GM18517 (cell line): ENCODE results near the gene FAM47C.
"Not testable (repeated sequence)": the region's sequence is repeated elsewhere in the genome, so short reads cannot be mapped to it uniquely, and the experiment has no call there.

Experiments used
- ATAC-seq: cut with Tn5 transposase; IDR thresholded peaks from one replicate; pipeline ENCODE4 v1.9.1; 2021; ENCODE audit warnings: mild to moderate bottlenecking, moderate library complexity; ENCODE audit not compliant: unreplicated experiment

Gene FAM47C

DNA sequence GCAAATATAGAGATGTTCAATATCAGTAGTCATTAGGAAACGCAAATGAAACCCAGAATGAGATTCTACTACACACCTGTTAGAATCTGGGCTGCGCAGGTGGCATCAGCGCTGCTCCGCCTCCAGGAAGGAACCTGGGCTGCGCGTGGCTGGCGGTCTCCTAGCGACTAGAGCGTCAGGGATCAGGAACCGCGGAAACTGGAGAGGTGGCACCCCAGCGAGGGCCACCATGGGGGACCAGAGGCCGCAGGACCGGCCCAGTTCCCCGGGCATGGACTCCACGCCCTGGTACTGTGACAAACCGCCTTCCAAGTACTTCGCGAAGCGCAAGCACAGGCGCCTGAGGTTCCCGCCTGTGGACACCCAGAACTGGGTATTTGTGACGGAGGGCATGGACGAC, at the start of gene FAM47C:
Gene FAM47C, plus strand, starts transcription at position 185 of the 400 bp plus-strand sequence. Its CDS starts 45 bp downstream, at position 230.
- not testable (repeated sequence) for ATAC-seq

DNA sequence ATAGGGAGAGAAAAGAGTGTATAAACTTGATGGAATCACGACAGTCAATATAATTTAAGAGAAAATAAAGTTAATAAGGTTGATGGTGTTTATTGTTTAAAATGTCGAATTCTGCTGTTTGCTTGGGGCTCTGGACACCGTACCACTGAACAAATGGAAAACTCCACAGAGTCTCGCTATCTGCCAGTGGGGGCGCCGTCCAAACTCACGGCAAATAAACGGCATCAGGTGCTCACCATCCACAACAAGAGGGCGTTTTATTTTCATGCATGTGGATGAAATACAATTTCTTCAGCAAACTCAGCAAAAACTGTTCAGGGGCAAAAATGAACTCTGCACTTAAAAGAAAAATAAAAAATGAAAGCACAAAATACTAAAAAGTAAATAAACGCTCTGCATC, 46.6 kb upstream of the FAM47C start:
- no peak for ATAC-seq

DNA sequence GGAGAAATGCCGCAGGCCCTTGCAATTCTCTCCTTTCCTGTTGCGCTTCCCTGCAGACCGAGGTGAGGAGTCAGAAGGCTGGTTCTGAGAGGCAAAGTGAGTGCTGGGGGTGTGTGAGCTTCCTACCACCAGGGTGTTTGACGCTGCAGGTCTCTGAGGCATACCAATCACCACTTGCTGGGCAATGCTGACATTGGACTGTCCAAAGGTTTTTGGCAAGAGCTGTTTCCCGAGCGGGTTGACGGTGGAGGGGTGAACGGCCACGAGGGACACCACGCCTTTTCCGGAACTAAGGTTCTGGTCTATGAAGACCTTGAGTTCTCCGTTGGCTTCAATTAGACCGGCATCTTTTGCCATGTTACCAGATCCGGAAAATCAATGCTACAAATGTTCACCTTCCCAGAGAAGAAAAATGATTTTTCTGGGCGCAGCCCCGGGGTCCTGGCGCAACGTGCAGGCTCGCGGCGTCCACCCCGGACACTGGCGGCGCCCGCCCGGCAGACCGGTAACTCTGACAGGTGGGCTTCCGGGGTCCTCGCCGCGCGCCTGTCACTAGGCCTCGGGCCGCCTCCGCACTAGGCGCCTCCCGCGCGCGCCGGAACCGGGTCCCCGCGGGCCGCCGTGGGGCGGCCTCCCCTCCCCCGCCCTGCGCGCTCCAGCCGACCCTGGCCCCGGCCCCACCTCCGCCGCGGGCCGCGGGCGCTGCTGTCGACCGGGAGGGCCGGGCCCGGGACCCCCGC, 44.9 kb upstream of the FAM47C start:
- ATAC-seq, result no peak

DNA sequence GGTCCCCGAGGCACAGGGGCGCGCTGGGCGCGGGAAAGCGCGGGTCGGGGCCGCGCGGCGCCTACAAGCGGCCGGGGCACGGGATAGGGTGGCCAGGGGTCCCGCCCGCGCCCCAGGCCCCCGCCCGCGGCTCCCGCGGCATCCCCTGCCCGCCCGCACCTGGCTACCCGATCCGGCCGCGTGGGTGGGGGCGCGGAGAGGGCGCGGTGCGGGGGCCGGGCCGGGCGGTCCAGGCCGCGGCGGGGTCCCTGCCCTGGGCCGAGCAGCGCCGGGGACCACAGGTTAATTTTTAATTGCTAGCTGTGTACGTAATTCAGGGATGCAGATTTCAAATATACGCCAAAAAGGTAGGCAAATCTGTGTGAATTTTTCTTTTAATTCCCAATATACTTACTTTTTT, 44.3 kb upstream of the FAM47C start:
- no peak for ATAC-seq

DNA sequence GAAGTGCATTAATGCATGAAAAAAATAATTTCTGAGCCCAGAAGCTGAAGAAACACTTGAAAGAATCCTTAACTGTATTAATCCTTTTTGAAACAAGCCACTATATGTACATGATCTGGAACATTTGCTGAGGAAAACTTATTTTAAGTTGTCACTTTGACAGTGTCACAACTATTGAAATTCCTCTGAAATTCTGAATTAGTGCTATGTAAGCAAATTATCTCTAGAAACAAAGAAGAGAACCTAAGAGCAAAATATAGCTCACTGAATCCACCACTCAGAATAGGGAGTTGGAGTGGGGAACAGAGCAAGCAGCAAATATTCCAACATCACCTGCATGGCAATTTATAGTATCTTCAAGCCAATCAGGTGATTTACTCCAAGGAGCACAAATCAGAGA, 34.6 kb upstream of the FAM47C start:
- ATAC-seq, result no peak

DNA sequence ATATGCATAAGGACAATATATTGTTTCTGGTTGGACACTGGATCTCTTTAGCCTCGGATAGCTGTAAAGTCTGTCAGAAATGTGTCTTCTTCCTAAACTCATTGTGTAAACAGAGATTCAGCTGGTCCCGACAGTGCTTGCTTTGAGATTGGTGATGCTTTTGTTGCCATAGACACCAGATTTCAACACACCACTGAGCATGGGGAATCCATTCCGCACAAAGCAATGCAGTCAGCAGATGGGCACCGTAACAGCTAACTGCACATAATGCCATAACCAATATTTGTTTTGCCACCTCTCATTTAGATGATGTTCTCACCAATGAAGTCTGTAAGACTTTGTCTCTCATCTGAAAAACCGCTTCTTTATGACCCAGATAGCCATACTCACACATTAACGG, 33.3 kb upstream of the FAM47C start:
- no peak for ATAC-seq

DNA sequence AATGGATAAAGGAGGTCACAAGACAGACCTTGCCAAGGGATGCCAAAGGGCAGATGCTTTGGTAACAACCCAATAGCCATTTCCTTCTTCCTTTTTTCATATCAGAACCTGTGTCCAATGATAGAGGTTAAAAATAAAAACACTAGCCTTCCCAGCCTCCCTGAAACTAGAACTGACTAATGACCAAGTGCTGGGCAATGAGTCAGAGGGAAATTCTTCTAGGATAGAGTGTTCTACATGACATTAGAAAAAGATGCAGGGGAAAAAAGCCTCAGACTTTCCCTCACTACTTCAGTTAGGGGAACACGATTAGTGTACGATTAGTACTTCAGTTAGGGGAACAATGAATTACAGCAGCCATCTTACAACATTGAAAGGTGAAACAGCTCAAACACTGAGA, 29.3 kb upstream of the FAM47C start:
- no peak for ATAC-seq

DNA sequence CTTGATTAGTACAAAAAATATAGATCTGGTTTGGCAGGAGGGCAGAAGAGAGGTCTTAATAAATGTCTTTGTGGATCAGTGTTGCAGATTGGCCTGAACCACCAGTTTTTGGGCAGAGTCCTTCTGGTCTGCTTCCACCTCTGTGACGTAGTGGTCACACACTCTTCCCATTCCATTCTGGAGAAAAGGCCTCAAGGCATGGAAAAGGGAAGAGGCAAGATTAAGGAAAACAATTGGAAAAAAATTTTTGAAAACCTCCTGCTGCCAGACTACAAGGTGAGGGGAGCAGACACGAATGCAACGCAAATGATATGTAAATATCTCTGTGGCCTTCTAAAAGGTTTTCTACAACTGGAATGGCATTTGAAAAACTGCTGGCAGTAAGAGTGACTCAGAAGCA, 24.3 kb upstream of the FAM47C start:
- ATAC-seq, result no peak

DNA sequence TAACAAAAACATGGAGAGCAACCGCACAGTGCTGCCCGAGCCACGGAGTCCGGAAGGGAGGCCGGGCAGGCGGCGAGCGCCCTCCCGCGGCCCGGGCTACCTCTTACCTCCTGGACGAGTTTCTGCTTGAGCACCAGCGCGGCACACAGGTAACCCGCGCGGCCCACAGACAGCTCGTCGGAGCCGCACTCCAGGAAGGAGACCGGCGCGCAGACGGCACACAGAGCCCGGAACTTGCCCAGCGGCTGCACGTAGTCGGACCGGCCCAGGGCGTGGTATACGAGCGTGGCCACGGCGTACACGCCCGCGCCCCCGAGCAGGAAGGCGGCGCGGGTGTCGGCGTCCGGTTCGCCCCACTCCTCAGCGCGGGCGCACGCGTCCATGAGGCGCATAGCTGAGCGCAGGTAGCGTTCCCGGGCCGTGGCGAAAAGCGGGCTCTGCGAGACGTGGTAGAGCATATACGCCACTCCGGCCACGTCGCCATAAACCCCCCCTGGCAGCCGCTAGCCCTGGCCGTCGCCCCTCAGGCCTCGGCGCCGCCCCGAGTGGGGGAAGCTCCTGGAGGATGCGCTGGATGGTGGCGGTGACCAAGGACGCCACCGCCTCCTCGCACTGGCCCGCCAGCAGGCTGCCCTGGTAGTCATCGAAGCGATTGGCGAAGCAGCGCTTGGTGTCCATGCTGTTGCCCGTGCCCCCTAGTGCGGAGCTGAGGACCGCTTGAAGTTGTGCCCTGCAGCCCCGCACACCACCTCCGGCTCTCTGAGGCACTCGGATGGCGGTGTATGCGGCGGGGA, 22.6 kb upstream of the FAM47C start:
- not testable (repeated sequence) for ATAC-seq

DNA sequence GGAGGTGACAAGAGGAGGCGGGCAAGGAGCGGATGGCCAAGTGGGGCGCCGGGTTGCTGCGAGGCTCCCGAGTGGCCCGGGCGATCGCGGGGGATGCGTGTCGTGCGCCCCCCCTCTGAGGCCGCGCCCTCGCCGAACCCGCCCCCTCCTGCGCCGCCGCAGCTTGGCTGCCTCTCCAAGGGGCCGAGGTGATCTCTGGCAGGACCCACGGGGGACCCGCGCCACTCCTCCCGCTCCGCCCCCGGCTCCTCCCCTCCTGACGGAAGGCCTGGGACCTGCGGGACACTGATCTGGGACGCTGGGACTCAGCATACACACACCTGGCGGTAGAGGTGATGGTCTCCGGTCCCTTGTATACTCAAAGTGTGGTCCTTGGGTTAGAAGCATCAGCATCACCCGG, 21.9 kb upstream of the FAM47C start:
- ATAC-seq, result no peak

DNA sequence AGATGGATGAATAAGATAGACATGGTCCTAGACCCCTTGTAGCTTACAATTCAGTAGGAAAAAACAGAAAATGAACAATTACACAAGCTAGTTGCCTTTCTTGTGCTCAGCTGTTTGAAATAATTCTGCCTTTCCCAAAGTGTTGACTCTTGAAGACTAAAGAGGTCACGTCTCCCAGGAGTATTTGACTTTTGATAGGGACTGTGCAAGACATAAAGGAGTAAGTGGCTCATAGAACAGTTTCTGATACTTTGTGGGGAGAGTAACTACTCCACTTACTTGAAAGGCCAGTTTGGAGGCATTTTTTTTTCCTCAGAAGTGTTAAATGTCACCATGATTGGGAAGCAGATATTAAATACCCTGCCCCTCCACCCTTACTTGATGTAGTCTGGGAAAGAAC, 21.0 kb upstream of the FAM47C start:
- ATAC-seq, result not testable (repeated sequence)

DNA sequence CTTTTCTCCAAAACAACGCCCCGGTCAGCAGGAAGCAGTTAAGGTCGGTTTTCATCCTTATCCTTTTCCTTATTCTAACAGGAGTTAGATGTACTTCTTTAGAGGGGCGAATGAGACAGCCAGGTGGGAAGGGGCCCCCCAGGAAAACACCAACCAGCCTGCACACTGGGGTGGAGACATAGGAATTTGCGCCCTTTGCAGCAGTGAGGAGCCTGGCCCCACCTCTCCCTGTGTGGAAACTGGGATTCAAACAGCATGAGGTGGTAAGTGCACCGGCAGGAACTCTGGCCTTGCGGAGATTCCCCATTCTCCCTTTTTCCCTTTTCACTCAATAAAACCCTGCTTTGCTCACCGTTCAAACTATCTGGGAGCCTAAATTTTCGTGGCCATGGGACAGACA, 8.0 kb upstream of the FAM47C start:
- ATAC-seq, result no peak

DNA sequence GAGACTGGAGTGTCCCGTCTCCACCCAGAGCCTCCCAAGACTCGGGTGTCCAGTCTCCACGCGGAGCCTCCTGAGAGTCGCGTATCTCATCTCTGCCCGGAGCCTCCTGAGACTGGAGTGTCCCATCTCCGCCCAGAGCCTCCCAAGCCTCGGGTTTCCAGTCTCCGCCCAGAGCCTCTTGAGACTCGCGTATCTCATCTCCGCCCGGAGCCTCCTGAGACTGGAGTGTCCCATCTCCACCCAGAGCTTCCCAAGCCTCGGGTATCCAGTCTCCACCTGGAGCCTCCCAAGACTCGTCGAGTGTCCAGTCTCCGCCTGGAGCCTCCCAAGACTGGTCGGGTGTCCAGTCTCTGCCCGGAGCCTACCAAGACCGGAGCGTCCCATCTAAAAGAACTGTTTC, 2.3 kb downstream of the FAM47C start:
- ATAC-seq, result no peak

DNA sequence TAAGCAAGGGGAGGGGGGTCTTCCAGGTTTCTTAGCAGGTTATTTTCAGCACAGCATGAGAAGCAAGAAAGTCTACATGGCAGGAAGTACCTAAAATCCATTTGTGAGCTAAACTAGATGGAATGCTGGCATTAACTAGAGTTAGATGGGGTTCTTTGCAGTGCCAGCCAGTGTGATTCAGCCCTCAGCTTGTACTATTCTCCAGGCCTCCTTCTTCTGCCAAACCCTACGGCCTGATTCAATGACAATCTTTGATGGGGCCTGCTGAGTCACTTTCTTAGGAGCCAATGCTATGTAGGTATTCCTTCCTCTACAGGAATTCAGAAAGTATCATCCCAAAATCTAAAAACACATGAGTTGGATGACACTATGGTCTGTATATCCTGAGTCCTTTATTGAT, 26.1 kb downstream of the FAM47C start:
- ATAC-seq, result not testable (repeated sequence)

DNA sequence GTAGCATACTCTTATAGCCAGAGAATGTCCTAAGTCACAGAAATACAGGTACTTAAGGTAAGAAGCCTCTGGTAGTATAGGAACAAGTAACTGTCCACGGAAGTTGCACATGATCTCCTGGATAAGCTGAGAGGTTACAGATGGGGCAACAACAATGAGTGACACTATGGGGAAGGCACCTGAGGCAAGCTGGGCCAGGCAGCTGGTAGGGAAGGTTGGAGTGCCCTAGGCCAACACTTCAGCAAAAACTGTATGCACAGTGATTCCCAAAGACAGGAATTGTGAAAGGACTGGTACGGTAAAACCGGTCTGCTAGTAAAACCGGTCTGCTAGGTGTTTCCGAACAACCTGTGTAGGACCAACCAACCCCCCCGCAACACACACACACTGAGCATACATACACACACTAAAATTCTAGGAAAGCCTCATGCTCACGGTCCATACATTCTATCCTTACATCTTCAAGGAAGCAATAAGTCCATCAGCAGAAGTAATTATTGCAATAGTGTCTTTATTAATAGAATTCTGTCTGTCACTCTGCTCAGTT, 28.6 kb downstream of the FAM47C start:
- not testable (repeated sequence) for ATAC-seq

DNA sequence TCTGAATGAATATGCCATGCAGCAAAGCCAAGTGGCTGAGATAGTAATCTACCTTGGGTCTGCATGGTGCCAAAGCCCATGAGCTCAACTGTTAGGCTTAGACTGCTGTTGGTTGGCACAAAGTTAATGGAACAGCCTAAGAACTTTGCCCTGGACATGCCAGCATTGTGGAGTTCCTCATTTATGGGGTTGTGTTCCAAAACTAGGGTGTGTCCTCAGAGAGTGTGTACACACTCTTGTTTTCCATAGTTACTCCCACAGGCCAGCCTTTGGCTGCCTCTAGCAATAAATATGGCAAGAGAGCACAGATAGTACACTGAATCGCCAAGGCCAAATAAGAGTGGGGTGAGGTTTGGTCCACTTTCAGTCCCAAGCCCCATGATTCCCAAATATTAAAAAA, 30.6 kb downstream of the FAM47C start:
- not testable (repeated sequence) for ATAC-seq

DNA sequence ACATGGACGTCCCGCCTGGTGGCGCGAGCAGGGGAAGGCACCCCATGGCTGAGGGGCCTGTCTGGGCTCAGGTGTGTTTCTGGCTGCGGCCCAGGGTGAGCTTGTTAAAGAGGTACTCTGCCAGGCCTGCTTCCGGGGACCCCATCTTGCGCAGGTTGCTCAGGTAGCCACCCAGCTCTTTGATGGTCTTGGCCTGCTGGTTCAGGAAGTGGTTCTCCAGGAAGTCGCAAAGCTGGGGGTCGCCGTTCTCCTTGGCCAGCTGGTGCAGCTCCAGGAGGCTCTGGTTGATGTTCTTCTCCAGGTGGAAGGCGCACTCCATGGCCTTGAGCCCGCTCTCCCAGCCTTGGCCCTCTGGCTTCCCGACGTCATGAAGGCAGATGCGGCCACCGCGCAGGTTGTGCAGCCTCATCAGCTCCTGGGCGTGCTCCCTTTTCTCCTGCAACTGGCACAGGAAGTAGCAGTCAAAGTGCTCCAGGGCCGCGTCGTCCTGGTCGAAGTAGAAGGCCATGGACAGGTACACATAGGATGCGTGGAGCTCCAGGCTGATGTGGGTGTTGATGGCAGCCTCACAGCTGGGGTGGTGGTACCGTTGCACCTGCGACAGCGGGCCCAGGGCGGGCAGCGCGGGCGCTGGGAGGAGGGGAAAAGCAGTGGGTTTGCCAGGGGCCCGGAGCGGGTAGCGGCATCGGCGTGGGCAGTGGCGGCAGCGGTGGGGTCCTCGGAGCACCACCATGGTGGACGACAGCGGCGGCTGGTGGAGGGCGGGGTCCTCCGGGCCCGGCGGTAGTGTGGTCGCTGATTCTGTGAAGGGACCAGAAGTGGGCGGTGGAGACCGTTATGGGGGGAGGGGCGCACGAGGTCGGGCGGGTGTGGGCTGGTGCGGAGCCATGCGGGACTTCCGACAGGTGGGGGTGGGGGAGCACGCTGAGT, 35.1 kb downstream of the FAM47C start:
- not testable (repeated sequence) for ATAC-seq

DNA sequence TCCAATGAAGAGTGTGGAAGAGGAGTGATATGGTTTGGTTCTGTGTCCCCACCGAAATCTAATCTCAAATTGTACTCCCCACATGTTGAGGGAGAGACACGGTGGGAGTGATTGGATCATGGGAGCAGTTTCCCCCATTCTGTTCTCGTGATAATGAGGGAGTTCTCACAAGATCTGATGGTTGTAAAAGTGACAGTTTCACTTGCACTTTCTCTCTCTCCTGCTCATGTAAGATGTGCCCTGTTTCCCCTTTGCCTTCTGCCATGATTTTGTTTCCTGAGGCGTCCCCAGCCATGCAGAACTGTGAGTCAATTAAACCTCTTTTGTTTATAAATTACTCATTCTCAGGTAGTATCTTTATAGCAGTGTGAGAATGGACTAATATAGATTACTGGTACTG, 39.6 kb downstream of the FAM47C start:
- no peak for ATAC-seq

DNA sequence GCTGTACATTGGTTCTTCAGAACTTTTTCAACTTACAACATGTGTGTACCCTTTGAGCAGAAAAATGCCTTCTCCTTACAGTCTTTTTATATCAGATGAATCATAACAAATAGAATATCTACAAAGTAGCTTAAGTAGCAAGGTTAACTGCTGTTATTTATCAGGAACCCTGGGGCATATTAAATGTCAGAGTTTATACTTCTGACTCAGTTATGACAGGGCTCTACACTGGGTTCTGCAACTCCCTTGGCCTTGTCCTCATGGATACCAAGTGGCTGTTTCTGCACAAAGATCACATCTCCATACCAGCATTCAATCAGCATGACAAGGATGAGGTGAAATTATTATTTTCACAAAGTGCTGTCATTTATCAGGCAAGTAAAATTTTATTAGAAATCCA, 49.4 kb downstream of the FAM47C start:
- ATAC-seq, result not testable (repeated sequence)

DNA sequence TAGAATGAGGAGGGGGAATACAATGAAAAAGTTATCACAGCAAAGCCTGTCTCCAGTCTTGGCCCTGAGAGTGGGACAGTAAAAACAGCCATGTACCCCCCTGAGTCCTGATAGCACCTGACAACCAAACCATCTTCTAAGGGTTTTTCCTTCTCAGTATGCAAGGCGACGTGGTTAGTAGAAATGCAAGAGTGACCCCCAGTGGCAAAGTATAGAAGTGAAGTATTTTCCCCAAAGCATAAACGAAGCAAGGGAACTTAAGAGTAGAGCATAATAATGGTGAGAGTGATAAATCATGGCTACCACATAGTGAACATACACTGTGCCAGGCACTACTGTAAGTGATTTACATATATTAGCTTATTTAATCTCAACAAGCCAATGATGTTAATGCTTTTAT, 52.8 kb downstream of the FAM47C start:
- peak; percentile 85 for ATAC-seq
